Cerebellar nuclear complex (tissue), 1 donor: ENCODE results near the gene FOXD2.

Experiments
- DNase-seq, 2 experiments: peaks; one replicate each; lab custom pipeline; 2025; lab: John Stamatoyannopoulos, UW

FOXD2 gene

GRCh38 chr1:47465605-47466004 is 27.8 kb downstream of the FOXD2 start:
- DNase-seq: no peak

GRCh38 chr1:47468709-47469389 is 31.0 kb downstream of the FOXD2 start:
- DNase-seq: no peak

DNA sequence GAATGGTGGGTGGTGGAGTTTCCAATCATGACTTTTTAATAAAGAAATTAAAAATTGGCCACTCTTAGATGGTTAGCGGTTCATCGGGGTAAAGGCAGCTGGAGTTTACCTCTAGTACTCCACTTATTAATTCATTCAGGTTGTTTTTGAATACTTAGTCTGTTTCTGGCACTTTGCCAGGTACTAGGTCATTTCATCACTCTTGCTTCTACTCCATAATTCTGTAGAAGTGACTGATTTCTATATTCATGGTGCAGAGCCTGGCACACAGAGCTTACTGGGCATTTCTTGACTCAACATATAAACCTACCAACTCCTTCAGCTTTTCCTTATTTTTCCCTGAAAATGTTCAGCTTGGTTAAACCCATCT is 31.5 kb downstream of the FOXD2 start:
- DNase-seq: no peak

GRCh38 chr1:47469910-47470309 is 32.1 kb downstream of the FOXD2 start:
- no peak for DNase-seq

- DNase-seq: no peak
Observed at GRCh38 chr1:47471163-47471562, 33.3 kb downstream of the FOXD2 start.

- no peak for DNase-seq
Observed at GRCh38 chr1:47474278-47475193, 36.7 kb downstream of the FOXD2 start.

- no peak for DNase-seq
Observed at GRCh38 chr1:47477595-47478080, 39.8 kb downstream of the FOXD2 start.

DNA sequence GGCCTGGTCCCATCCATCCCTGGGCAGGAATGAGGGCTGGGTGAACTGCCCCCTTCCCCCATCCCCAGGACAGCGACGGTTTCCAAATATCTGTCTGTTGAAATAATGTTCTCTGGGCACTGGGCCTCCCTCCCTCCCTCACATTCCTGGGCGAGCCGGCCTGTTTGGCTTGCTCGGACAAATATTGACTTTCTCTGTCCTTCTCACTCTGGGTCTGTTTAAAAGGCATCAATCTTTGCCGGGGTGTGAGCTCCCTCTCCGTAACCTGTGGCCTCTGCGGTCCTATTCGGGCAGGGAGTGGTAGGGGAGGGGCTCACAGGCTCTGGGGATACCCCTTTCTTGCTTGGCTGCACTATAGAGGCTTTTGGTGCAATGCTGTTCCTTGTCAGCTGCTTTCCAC is 40.2 kb downstream of the FOXD2 start:
- DNase-seq: no peak

DNA sequence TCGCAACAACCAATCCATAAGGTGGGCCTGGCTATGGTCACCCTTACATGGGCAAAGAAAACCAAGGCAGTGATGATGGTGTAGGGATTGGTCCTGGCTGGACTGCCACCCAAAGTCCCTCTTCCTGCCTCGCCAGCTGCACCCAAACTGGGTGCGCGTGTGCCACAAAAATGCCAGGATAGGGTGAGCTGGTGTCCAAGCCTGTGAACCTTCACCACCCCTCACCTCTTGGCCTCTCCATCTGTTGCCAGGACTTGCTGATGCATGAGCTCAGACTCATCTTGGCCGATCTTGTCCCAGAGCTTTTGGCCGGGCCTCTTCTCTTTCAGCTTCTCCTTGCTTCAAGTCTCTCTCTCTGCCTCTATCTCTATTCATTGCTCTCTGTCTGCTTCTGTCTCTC is 41.8 kb downstream of the FOXD2 start:
- no peak for DNase-seq

- DNase-seq: no peak
Observed at GRCh38 chr1:47481936-47482335, 44.1 kb downstream of the FOXD2 start.

DNA sequence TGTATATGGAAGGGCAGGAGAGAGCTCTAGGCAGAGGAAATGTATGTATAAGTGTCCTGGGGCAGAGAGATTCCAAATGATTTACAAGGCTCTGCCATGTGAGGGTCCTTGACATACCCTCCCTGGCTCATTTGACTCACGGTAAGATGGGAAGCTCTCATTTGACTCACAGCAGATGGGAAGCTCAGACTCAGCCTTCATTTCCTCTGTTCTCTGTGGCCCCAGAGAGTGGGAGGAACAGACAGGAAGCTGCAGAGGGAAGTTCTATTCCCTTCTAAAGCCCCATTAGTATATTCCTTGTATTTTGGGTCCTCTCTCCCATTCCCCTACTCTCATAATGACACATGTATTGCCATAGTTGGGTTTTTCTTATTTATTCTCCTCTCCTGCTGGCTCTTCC is 44.9 kb downstream of the FOXD2 start:
- DNase-seq: no peak

- no peak for DNase-seq
Observed at GRCh38 chr1:47483651-47484050, 45.8 kb downstream of the FOXD2 start.

DNA sequence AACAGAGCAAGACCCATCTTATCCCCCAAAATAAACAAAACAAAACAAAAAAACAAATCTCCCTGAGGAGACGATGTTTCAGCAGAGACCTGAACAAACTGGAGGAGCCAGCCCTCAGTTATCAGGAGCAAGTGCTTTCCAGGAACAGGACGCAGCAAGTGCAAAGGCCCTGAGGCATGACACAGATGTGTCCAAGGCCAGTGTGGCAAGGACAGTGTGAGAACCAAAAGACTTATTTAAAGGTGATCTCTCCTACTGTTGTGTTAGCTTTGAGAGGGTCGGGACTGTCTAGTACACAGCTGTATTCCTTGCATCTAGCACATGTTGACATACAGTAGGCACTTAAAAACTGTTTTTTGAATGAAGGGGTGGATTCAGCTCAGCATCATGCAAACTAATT is 48.0 kb downstream of the FOXD2 start:
- no peak for DNase-seq

DNA sequence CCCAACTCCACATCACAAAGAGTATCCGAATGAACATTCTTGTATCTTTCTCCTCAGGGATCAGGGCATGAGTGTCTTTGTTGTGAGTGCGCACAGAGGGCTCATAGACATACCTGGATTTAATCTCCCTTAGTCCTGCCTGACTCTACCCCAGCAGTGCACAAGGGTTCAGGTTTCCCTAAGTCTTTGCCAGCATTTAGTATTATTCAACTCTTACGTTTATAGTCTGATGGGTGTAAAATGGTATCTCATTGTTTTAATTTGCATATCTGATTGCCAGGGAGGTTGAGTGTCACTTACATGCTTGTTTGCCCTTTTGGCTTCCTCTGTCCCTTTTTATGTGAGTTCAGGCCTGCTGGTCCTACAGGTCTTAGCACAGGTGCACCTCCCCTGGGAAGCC is 49.5 kb downstream of the FOXD2 start:
- DNase-seq: no peak

DNA sequence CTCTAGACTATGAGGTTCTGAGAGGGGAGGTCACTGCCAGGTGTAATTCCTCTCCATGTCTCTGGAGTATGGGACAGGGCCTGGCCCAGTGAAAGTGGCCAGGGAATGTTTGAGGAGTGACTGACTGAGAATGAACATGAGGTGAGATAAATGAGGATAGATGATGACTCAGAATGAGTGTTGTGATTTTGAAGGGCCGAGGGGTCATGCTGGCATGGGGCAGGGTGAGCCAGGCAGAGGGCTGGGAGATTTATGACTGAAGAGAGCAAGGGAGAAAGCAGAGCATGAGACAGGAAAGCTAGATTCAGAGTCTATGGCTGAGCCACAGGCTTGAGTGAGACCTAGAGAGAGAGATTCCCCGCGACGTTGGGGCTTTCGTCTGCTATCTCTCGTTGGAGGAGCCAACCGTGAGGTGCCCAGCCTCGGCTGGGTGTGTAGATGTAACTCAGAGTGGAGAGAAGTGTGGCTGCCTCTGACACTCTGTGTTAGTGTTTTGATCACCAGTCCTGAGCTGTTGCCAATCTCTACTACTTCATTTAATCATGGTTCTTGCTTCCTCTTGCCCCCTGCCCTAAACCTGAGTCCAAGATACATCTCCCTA is 50.1 kb downstream of the FOXD2 start:
- DNase-seq: no peak
